ENCODE data around the gene TCIRG1. TPM values are rescaled to one million over a fixed set of nuclear protein-coding genes. Genes with fewer than 3 reads are reported as not detected.

Gene TCIRG1
- total and polyA plus RNA-seq, 2 of the 13 experiments (the other 11 are each of a cell fraction or from before 2014, with no cell fraction given): 48.0 to 69.6 TPM

DNA sequence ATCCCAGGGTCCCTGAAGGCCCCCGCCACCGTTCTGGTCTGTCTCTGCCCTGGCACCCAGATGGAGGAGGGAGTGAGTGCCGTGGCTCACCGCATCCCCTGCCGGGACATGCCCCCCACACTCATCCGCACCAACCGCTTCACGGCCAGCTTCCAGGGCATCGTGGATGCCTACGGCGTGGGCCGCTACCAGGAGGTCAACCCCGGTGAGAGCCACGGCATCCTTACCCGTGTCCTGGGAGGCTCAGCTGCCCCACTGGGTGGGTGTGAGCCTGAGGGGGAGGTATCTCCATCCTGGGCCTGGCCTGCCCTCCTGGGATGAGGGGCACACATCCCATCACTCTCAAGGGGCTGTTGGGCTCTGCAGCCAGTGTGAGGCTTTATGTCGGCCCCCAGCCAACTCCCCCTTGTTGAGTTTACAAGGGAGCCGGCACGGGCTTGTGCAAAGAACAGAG lies 6.1 kb downstream of the TCIRG1 start:
- H3K9me3 ChIP-seq (ENCODE audit: low read length): no peaks in the 10 kb centered on the region
- POLR2A ChIA-PET: interaction anchor here (0.7 kb wide), 1 partner anchor 55 kb away, joined by 3 read pairs; no protein-coding TSS in a partner anchor
- TF ChIP-seq ZNF282 (IDR thresholded peaks at IDR 0.05; ENCODE audit: partially characterized antibody) (no peak), SNAI1 (CRISPR knock-in tag; IDR thresholded peaks at IDR 0.05; ENCODE audit: borderline replicate concordance) (no peak), ZSCAN20 (CRISPR knock-in tag; IDR thresholded peaks at IDR 0.05; ENCODE audit: borderline replicate concordance) (no peak), ZFYVE20 (CRISPR knock-in tag; IDR thresholded peaks at IDR 0.05; ENCODE audit: borderline replicate concordance, low read depth) (no peak), NR1H2 (CRISPR knock-in tag; IDR thresholded peaks at IDR 0.05; ENCODE audit: borderline replicate concordance, low read depth) (no peak), ZNF451 (CRISPR knock-in tag; IDR thresholded peaks at IDR 0.05) (no peak), NR2F6 (IDR thresholded peaks at IDR 0.05) (no peak), NR2F6 (CRISPR knock-in tag; IDR thresholded peaks at IDR 0.05) (no peak), KDM2A (CRISPR knock-in tag; IDR thresholded peaks at IDR 0.05; ENCODE audit: borderline replicate concordance, low read depth) (no peak), FLYWCH1 (CRISPR knock-in tag; IDR thresholded peaks at IDR 0.05) (no peak)
- TF ChIP-seq, protein P1, sequence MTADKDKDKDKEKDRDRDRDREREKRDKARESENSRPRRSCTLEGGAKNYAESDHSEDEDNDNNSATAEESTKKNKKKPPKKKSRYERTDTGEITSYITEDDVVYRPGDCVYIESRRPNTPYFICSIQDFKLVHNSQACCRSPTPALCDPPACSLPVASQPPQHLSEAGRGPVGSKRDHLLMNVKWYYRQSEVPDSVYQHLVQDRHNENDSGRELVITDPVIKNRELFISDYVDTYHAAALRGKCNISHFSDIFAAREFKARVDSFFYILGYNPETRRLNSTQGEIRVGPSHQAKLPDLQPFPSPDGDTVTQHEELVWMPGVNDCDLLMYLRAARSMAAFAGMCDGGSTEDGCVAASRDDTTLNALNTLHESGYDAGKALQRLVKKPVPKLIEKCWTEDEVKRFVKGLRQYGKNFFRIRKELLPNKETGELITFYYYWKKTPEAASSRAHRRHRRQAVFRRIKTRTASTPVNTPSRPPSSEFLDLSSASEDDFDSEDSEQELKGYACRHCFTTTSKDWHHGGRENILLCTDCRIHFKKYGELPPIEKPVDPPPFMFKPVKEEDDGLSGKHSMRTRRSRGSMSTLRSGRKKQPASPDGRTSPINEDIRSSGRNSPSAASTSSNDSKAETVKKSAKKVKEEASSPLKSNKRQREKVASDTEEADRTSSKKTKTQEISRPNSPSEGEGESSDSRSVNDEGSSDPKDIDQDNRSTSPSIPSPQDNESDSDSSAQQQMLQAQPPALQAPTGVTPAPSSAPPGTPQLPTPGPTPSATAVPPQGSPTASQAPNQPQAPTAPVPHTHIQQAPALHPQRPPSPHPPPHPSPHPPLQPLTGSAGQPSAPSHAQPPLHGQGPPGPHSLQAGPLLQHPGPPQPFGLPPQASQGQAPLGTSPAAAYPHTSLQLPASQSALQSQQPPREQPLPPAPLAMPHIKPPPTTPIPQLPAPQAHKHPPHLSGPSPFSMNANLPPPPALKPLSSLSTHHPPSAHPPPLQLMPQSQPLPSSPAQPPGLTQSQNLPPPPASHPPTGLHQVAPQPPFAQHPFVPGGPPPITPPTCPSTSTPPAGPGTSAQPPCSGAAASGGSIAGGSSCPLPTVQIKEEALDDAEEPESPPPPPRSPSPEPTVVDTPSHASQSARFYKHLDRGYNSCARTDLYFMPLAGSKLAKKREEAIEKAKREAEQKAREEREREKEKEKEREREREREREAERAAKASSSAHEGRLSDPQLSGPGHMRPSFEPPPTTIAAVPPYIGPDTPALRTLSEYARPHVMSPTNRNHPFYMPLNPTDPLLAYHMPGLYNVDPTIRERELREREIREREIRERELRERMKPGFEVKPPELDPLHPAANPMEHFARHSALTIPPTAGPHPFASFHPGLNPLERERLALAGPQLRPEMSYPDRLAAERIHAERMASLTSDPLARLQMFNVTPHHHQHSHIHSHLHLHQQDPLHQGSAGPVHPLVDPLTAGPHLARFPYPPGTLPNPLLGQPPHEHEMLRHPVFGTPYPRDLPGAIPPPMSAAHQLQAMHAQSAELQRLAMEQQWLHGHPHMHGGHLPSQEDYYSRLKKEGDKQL (CRISPR knock-in tag; IDR thresholded peaks at IDR 0.05; ENCODE audit: low read depth): no peak
- TF ChIP-seq, protein P2, sequence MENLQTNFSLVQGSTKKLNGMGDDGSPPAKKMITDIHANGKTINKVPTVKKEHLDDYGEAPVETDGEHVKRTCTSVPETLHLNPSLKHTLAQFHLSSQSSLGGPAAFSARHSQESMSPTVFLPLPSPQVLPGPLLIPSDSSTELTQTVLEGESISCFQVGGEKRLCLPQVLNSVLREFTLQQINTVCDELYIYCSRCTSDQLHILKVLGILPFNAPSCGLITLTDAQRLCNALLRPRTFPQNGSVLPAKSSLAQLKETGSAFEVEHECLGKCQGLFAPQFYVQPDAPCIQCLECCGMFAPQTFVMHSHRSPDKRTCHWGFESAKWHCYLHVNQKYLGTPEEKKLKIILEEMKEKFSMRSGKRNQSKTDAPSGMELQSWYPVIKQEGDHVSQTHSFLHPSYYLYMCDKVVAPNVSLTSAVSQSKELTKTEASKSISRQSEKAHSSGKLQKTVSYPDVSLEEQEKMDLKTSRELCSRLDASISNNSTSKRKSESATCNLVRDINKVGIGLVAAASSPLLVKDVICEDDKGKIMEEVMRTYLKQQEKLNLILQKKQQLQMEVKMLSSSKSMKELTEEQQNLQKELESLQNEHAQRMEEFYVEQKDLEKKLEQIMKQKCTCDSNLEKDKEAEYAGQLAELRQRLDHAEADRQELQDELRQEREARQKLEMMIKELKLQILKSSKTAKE (CRISPR knock-in tag; IDR thresholded peaks at IDR 0.05; ENCODE audit: borderline replicate concordance): no peak
- TF ChIP-seq, protein P3, sequence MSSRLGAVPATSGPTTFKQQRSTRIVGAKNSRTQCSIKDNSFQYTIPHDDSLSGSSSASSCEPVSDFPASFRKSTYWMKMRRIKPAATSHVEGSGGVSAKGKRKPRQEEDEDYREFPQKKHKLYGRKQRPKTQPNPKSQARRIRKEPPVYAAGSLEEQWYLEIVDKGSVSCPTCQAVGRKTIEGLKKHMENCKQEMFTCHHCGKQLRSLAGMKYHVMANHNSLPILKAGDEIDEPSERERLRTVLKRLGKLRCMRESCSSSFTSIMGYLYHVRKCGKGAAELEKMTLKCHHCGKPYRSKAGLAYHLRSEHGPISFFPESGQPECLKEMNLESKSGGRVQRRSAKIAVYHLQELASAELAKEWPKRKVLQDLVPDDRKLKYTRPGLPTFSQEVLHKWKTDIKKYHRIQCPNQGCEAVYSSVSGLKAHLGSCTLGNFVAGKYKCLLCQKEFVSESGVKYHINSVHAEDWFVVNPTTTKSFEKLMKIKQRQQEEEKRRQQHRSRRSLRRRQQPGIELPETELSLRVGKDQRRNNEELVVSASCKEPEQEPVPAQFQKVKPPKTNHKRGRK (CRISPR knock-in tag; IDR thresholded peaks at IDR 0.05): no peak
- intact Hi-C loops (cut with micrococcal nuclease; ENCODE audit: unreplicated experiment): no loop called here
- H3K79me2 ChIP-seq (ENCODE audit: insufficient read depth, low read length): peaks cover 11% of the 10 kb centered on the region
- in situ Hi-C loops (cut with HindIII; ENCODE audit: extremely low pct_ligation_motif_present, low pct_unique_long_range_greater_than_20kb): no loop called here
- no TSS peak for BruUV-seq (replicated peaks)
- DNase-seq (ENCODE audit: low spot score) (no peak), ATAC-seq (no peak), FAIRE-seq (no peak)
- 96% methylated on average over 5 of the region's 18 CpGs for WGBS (ENCODE audit: low lambda C conversion rate)
- H3K4me2 ChIP-seq (ENCODE audit: low read depth, low read length): no peak overlapping the region
- H3K27me3 ChIP-seq (ENCODE audit: control insufficient read depth in 1 of 2, insufficient read depth in 2 of 2, low read length in 2 of 2): no peaks in the 10 kb centered on the region
- CTCF ChIA-PET (ENCODE audit: low intra/inter-chr PET ratio, low total read pairs): no interaction called here
- peaks cover 9% of the 10 kb centered on the region for H3K4me1 ChIP-seq (ENCODE audit: insufficient read depth, low read length)
- H2AFZ ChIP-seq (ENCODE audit: low read length): no peak overlapping the region
- no peak overlapping the region for H3K27ac ChIP-seq (ENCODE audit: extremely low read length, insufficient read depth, low read length)
- no peaks in the 10 kb centered on the region for H4K20me1 ChIP-seq (ENCODE audit: insufficient read depth, low read length)
- H3K4me3 ChIP-seq (replicated peaks in 1 of 3; ENCODE audit: insufficient read depth in 1 of 3, low read depth in 2 of 3, low read length in 3 of 3): no peak overlapping the region
- H3K36me3 ChIP-seq (replicated peaks in 1 of 2; ENCODE audit: control insufficient read depth in 1 of 2, insufficient read depth in 2 of 2, low read length in 2 of 2): peaks cover 10 to 22% of the 10 kb centered on the region in 2 experiments; a peak in 4 of 5 replicates
- H3K9ac ChIP-seq (ENCODE audit: insufficient read depth, low read depth, low read length): no peak overlapping the region

Data from HepG2 (cell line).